T-helper 2 cell treated with Interferon-gamma antibody and Interleukin-4, amounts not matched to agents 5 μg/mL and 100 μg/mL, for 36 hours (primary cell): ENCODE data around the gene ADAM30.

Source experiments
- DNase-seq: peaks from one replicate; pipeline ENCODE4 v3.0.0; 2021; ENCODE audit warnings: low spot score
- H3K27ac Mint-ChIP-seq: one replicate; pipeline ENCODE4 v1.8.0; 2021; ENCODE audit warnings: mild to moderate bottlenecking, mixed read lengths
- H3K27me3 Mint-ChIP-seq: one replicate; pipeline ENCODE4 v1.8.0; 2021; ENCODE audit warnings: low read depth, mixed read lengths
- H3K36me3 Mint-ChIP-seq: one replicate; pipeline ENCODE4 v1.8.0; 2021; ENCODE audit warnings: low read depth, mixed read lengths
- H3K4me1 Mint-ChIP-seq: one replicate; pipeline ENCODE4 v1.8.0; 2021; ENCODE audit warnings: low read depth, mixed read lengths
- H3K4me3 Mint-ChIP-seq: one replicate; pipeline ENCODE4 v1.8.0; 2022; ENCODE audit warnings: mild to moderate bottlenecking, moderate library complexity, mixed read lengths
- H3K9me3 Mint-ChIP-seq: one replicate; pipeline ENCODE4 v1.8.0; 2021; ENCODE audit warnings: mixed read lengths

The ADAM30 gene

GRCh38 chr1:119917304-119918055, 21.2 kb upstream of the ADAM30 start:
- H3K4me1 Mint-ChIP-seq = no peaks in the 10 kb centered on the region
- H3K27me3 Mint-ChIP-seq = no peaks in the 10 kb centered on the region
- H3K4me3 Mint-ChIP-seq = no peak overlapping the region
- no peaks in the 10 kb centered on the region for H3K9me3 Mint-ChIP-seq
- peaks cover 70% of the 10 kb centered on the region for H3K36me3 Mint-ChIP-seq
- H3K27ac Mint-ChIP-seq = peak overlapping the region; percentile 65
- DNase-seq = no peak

DNA sequence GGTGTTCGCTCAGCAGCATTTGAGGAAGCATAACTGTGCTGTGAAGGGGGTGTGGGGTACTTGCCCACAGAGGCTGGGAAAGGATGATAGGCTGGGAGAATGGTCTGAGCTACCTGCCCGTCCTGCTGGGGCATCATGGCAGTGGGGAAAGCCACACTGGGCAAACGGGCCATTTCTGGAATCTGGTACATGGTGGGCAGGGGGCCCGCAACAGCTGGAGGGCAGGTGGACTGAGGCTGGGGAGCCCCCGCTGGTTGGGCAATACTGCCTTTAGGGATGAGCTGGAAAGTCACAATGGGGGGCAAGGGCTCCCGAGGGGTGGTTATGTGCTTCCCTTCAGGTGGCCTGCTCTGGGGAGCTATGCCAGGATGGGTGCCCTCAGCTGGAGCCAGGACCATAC, 19.2 kb upstream of the ADAM30 start:
- peaks cover 58% of the 10 kb centered on the region for H3K36me3 Mint-ChIP-seq
- no peak overlapping the region for H3K27ac Mint-ChIP-seq
- H3K4me3 Mint-ChIP-seq = no peak overlapping the region

DNA sequence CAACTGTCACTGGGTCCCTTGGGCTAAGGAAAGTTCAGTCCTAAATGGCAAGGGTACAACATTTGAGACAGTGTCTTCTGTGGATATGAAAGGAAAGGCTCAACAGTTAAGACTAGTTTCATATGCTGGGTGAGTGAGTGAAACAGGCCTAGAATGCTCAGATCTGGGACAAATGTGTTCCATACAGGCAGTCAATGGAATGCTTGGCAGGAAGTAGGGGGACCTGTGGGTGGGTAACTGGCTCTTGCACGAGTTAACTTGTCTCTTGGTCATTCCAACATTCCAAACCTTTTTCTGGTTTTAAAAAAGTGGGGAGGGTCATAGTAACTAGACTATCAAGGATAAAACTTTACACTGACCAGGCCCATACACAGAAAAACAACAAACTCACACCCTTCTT, 17.8 kb upstream of the ADAM30 start:
- Mint-ChIP-seq H3K9me3 (no peaks in the 10 kb centered on the region), H3K4me3 (no peak overlapping the region), H3K27me3 (no peaks in the 10 kb centered on the region), H3K27ac (no peak overlapping the region), H3K36me3 (peaks cover 51% of the 10 kb centered on the region), H3K4me1 (no peaks in the 10 kb centered on the region)
- DNase-seq = no peak

More for the DNA sequence above, 19.2 kb upstream of the ADAM30 start:
- Mint-ChIP-seq H3K9me3 (no peaks in the 10 kb centered on the region), H3K27me3 (no peaks in the 10 kb centered on the region), H3K4me1 (no peaks in the 10 kb centered on the region)
- DNase-seq = no peak

DNA sequence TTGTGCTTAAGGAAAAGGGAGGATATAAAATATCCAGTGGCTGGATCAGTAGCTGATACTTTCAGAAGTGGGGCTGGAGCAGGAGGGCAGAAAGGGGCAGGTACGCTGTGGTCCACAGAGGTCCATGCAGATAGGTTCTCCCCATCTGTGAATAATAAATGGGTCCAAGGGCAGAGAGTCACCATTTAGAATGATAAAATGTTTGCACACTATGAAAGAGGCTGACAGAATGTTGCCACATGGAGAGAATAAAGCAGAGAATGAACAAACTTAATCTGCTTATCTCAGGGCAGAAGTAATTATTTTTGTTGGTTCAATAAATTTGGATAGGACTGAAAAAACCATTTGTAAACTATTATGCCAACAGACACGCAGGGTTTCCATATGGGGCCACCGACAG, 16.6 kb upstream of the ADAM30 start:
- Mint-ChIP-seq H3K4me1 (no peaks in the 10 kb centered on the region), H3K27me3 (no peaks in the 10 kb centered on the region), H3K36me3 (peaks cover 42% of the 10 kb centered on the region), H3K9me3 (no peaks in the 10 kb centered on the region), H3K4me3 (no peak overlapping the region), H3K27ac (no peak overlapping the region)
- no peak for DNase-seq

DNA sequence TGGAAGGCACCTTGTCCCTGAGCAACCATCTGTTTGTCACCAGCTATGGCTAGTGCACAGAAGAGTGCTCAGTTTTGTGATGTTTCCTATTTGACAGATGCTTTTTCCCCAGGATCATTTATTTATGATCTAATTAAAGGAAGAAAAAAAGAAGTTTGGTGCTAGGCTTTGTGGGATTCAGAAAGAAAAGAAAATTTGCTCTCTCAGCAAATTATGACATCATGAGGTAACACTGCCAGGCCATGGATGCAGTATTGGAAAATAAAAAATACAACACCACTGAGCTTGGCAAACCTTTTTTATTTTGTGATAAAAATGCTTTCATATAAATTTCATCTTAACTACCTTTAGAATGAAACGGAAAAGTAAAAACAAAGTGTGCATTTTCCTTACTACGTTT, 15.5 kb upstream of the ADAM30 start:
- Mint-ChIP-seq H3K27me3 (peaks cover under 1% of the 10 kb centered on the region), H3K9me3 (no peaks in the 10 kb centered on the region), H3K27ac (no peak overlapping the region), H3K36me3 (peaks cover 35% of the 10 kb centered on the region), H3K4me1 (no peaks in the 10 kb centered on the region), H3K4me3 (no peak overlapping the region)
- DNase-seq = no peak

DNA sequence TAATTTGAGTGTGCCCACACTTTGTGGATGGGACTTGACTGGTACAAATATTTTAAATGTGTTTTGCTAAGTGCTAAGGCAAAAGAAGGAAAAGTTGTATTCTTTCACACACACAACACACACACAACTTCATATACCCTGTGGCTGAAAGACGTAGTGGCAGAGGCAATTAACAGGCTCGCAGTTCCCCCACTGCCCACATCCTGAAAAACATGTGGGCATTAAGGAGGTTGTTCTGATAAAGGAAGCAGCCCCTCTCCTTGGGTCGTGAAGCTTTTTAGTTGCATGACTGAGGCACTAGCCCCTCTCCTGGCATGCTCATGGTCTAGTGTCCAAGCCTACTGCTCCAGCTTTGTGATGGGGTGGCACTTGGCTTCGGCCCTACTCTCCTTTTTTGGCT, 14.3 kb upstream of the ADAM30 start:
- Mint-ChIP-seq H3K27ac (no peak overlapping the region), H3K4me1 (no peaks in the 10 kb centered on the region), H3K9me3 (no peaks in the 10 kb centered on the region), H3K27me3 (peaks cover 10% of the 10 kb centered on the region), H3K36me3 (peaks cover 24% of the 10 kb centered on the region), H3K4me3 (no peak overlapping the region)
- DNase-seq = no peak

DNA sequence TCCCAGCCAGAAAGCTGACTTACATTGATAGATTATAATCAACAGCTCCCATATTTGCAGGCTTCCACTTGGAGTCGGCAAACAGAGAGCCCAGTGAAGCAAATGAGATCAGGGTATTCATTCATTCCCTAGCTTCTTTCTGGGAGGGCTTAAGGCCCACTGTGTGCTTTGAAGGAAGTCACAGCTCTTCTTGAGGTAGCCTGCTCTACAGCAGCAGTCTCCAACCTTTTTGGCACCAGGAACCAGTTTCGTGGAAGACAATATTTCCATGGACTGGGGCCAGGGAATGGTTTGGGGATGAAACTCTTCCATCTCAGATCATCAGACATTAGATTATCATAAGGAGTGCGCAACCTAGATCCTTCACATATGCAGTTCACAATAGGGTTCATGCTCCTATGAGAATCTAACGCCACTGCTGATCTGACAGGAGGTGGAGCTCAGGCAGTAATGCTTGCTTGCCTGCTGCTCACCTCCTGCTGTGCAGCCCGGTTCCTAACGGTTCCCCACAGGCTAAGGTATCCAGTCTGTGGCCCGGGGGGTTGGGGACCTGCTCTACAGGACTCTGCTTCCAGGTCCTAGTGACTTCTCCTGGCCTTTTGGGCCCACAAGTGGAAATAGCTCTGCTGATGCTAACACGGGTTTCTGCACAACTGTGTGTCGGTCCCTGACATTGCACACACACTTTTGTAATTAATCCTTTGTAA, 13.7 kb upstream of the ADAM30 start:
- no peak for DNase-seq
- Mint-ChIP-seq H3K27me3 (peaks cover 16% of the 10 kb centered on the region), H3K9me3 (no peaks in the 10 kb centered on the region)

DNA sequence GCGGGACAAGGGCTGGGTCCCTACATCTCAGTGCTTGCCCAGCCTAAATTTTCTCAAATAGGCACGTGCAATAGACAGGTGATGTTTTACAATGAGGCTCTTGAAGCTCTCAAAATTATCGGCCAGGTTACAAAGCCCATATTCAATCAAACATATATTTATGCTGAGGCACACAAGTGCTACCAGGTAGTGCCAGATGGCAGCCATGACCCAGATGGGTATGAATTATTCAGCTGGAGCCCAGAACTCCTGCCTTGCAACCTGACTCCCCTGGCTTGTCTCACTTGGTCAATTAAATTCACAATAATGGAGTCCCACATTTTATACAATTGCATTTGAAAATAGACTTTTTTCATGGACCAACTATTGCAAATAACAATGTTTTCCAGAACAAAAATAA, 12.3 kb upstream of the ADAM30 start:
- Mint-ChIP-seq H3K27ac (no peak overlapping the region), H3K9me3 (no peaks in the 10 kb centered on the region), H3K4me3 (no peak overlapping the region), H3K27me3 (peaks cover 28% of the 10 kb centered on the region), H3K36me3 (peaks cover 7% of the 10 kb centered on the region), H3K4me1 (no peaks in the 10 kb centered on the region)
- DNase-seq = no peak

More for the DNA sequence above, 13.7 kb upstream of the ADAM30 start:
- Mint-ChIP-seq H3K36me3 (peaks cover 18% of the 10 kb centered on the region), H3K27ac (no peak overlapping the region), H3K4me3 (no peak overlapping the region), H3K4me1 (no peaks in the 10 kb centered on the region)

DNA sequence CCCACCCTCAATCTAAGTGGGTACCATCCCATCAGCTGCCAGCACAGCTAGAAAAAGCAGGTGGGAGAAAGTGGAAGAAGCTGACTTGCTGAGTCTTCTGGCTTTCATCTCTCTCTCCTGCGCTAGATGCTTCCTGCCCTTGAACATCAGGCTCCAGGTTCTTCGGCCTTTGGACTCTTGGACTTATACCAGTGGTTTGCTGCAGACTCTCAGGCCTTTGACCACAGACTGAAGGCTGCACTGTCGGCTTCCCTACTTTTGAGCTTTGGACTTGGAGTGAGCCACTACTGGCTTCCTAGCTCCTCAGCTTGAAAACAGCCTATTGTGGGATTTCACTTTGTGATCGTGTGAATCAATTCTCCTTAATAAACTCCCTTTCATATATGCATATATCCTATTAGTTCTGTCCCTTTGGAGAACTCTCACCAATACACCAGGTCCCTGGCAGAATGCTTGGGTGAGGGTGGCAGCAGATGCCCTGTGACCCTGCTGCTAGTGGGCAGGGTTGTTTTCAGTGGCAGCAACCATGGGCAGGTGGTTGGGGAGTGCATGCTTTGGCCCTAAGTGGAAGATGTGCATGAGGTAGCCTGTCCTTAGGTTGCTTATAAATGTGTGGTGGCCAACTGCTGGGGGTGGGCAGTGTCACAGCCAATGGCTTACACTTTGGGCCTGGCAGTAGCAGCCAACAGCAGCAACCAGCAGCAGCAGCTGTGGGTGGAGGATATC, 10.8 kb upstream of the ADAM30 start:
- DNase-seq = no peak
- H3K27me3 Mint-ChIP-seq = peaks cover 38% of the 10 kb centered on the region
- no peaks in the 10 kb centered on the region for H3K4me1 Mint-ChIP-seq
- H3K36me3 Mint-ChIP-seq = no peaks in the 10 kb centered on the region
- H3K27ac Mint-ChIP-seq = no peak overlapping the region
- H3K4me3 Mint-ChIP-seq = no peak overlapping the region
- H3K9me3 Mint-ChIP-seq = no peaks in the 10 kb centered on the region

DNA sequence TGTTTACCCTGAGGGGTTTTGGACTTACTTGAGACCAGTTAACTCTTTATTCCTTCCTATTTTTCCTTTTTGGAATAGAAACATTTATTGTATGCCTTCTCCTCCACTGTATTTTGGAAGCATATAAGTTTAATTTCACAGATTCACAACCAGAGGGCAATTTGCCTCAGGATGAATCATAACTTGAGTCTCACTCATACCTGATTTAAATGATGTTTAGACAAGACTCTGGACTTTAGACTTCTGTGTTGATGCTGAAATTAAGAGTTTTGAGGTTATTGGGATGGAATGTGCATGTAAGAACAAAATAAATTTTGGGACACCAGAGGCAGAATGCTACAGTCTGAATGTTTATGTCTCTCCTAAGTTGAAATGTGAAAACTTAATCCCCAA, 7.1 kb upstream of the ADAM30 start:
- Mint-ChIP-seq H3K4me3 (no peak overlapping the region), H3K9me3 (no peaks in the 10 kb centered on the region), H3K27ac (no peak overlapping the region), H3K36me3 (no peaks in the 10 kb centered on the region), H3K4me1 (no peaks in the 10 kb centered on the region), H3K27me3 (peaks cover 50% of the 10 kb centered on the region)
- no peak for DNase-seq

DNA sequence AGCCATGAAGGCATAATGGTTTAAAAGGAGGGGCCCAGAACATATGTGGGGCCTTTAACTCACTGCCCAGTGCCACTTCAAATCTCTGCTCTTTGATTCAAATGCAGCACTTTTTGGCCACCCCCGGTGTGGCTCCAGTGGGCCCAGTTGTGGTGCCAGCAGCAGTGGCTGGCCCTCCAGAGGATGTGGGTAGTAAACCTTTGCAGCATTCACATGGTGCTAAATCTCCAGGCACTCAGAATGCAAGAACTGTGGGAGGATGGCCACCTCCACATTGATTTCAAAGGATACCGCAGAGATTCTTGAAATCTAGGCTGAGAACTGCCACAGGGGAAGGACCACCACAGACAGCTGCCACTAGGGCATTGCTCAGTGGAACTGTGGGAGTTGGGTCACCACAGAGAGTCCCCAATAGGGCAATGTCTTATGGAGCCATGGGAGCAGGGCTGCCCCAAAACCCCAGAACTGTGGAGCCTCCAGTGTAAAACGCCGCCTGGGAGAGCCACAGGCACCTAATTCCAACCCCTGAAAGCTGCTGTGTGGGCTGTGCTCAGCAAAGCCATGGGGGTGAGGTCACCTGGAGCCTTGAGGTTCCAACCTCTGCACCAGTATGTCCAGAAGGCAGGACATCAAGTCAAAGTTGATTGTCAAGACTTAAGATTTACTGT, 6.6 kb upstream of the ADAM30 start:
- Mint-ChIP-seq H3K36me3 (no peaks in the 10 kb centered on the region), H3K27ac (no peak overlapping the region), H3K4me3 (no peak overlapping the region), H3K9me3 (no peaks in the 10 kb centered on the region), H3K27me3 (peaks cover 50% of the 10 kb centered on the region), H3K4me1 (no peaks in the 10 kb centered on the region)
- DNase-seq = no peak

DNA sequence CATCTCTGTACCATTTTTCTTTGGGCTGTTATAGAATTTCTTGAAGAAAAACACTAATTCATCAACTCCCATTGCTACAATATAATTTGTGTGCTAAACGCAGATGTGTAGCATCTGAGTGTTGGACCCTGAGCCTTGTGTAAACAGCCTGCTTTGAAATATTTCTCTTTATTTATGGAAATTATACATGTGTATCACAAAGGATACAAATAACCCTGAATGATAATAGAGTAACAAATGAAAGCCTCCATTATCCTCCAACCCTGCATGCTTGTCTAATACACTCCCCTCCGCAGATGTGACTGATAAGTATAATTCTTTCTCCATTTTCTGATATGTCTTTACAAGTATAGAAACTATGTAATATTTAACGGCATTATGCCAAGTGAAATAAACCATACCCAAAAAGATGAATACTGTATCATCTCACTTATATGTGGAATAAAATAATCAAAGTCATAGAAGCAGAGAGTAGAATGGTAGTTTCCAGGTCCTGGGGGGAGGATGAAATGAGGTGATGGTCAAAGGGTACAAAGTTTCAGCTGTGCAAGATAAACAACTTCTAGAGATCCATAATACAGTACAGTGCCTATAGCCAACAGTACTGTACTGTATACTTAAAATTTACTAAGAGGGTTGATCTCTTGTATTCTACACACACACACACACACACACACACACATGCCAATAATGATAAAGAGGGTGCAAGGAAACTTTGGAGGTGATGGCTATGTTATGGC, 2.8 kb upstream of the ADAM30 start:
- H3K27me3 Mint-ChIP-seq = peaks cover 40% of the 10 kb centered on the region
- no peaks in the 10 kb centered on the region for H3K36me3 Mint-ChIP-seq
- H3K4me1 Mint-ChIP-seq = peaks cover 4% of the 10 kb centered on the region
- H3K27ac Mint-ChIP-seq = no peak overlapping the region
- no peaks in the 10 kb centered on the region for H3K9me3 Mint-ChIP-seq
- no peak for DNase-seq
- H3K4me3 Mint-ChIP-seq = no peak overlapping the region

- Mint-ChIP-seq H3K27me3 (peaks cover 35% of the 10 kb centered on the region), H3K27ac (no peak overlapping the region), H3K4me3 (no peak overlapping the region), H3K36me3 (no peaks in the 10 kb centered on the region), H3K9me3 (no peaks in the 10 kb centered on the region), H3K4me1 (peaks cover 10% of the 10 kb centered on the region)
- DNase-seq = no peak
Measured at GRCh38 chr1:119898530-119898929, 2.2 kb upstream of the ADAM30 start.
